Stimulated activated CD8-positive, alpha-beta memory T cell treated with anti-CD3 and anti-CD28 coated beads, Interleukin-2, amount 100 ng/mL, for 48 hours (primary cell): ENCODE data around the gene CRIP1.

Experiments
- DNase-seq, 2 donors: peaks; one replicate each; pipeline ENCODE4 v3.0.0-alpha.2; 2020; ENCODE audit warnings: low read depth in 2 of 2

The CRIP1 gene

DNA sequence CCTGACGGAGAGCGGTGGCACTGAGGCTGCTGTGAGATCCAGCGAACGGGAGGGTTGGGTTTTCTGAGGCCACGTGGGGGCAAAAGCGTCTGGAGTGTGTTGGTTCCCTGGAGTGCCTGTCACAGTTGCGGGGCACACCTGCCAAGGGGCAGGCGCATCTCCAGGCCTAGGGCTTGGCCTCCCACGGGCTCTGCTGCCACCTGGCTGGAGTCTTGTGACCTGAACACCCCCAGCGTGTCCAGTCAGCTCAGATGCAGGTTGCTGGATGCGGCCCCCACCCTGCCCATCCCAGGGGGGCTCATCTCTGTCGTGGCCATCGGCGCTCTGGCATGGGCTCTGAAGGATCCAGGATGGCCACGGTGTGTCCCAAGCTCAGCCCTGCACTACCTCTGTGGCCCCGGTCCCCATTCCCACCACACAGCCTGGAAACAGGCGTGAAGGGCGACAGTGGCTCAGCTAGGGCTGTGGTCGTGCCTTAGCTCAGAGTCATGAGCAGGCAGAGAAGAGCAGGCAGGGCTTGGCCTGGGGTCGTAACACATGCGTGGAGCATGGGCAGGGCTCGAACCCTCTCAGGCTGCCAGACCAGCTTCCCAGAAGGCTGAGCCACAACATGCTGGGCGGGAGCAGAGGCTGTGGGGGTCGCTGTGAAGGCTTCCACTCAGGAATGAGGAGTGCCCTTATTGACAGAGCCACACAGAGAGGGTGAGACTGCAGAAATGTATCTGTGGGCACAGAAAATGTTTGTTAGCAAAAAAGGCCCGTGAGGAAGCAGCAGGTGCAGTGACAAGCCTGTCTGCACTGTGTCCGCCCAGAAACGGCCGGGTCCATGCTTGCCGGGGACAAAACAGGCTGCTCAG is 35.6 kb upstream of the CRIP1 start:
- DNase-seq, result no peak

DNA sequence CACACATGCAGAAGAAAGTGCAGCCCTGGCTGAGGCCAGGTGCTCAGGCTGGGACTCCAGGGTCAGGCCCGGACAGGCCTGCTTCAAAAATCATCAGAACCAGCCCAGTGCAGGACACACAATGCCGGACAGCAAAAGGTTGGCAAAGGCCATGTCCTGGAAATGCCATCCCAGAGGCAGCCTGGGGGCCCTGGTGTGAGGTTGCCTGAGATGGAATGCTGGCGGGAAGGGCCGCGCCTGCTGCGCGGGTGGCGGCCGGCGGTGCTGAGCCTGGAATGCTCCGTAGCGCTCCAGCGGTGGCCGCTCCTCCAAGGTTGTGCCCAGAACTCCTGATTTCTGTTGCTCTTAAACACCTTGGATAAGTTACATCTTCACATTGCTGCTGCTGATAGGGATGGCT is 33.7 kb upstream of the CRIP1 start:
- no peak for DNase-seq

DNA sequence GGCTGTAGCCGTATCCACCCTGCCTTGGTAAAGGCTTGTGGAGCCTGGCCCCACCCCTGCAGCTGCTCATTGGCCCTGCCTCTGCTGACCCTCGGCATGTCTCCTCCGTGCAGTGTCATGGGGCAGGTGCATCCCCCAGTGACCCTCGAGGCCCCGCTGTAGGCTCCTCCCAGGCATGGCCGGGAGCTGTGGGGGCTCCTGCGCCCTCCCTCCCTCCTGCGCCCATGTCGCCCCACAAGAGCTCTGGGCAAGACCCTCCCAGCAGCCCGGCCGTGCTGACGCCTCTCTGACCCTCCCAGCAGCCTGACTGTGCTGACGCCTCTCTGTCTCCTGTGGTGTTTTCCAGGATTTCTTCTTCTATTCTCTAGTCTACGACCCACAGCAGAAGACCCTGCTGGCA is 32.8 kb upstream of the CRIP1 start:
- no peak for DNase-seq

DNA sequence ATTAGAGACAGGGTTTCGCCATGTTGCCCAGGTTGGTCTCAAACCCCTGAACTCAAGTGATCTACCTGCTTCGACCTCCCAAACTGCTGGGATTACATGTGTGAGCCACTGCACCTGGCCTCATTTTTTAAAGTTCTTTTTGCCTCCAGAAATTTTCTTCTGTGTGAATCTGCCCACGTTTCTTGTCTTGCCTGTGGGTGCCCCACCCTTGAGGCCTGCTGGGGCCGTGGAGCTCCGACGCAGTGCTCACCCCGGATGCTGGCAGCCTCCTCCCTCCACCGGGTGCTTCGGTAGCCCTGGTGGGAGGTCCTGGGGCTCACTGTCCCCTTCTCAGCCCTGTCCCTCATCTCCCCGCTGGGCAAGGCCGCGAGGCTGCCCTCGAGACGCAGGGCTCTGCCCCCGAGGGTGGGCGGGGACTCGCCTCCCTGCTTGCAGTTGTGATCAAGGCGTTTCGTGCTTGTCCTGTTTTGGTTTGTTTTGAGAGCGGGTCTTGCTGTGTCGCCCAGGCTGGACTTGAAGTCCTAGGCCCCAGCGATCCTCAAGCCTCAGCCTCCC is 31.5 kb upstream of the CRIP1 start:
- no peak for DNase-seq

DNA sequence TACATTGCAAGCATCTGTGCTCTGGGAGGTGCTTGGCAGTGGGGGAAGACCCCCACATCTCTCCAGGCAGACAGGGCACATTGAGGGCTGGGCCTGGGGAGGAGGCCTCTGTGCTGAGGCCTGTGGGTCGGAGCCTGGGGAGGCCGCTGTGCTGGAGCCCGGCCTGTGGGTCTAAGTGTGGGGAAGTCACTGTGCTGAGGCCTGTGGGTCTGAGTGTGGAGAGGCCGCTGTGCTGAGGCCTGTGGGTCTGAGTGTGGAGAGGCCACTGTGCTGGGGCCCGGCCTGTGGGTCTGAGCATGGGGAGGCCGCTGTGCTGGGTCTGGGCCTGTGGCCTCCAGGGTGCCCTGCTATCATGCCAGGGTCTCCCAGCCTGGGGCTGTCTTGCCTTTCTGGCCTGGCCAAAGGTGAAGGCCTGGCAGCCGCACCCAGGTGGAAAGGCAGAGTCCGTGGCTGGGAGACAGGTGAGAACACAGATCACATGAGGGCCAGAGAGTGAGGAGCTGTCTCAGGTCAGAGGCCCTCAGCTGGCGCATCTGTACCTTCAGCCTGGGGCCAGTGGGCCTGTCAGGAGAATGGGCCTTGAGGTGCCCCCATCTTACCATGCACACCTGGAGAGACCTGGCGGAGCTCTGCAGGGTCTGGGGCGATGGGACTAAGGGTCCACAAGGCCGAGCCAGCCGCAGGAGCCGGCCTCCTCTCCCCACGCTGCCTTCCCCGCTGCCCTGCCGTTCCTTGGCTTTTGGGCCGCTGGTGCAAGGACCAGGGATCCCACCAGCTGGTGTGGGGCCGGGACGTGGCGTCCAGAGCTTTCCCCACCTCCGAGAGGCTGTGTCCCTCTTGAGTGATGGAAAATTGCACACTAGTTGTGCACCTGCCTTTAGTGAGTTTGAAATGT is 30.7 kb upstream of the CRIP1 start:
- DNase-seq, result no peak

DNA sequence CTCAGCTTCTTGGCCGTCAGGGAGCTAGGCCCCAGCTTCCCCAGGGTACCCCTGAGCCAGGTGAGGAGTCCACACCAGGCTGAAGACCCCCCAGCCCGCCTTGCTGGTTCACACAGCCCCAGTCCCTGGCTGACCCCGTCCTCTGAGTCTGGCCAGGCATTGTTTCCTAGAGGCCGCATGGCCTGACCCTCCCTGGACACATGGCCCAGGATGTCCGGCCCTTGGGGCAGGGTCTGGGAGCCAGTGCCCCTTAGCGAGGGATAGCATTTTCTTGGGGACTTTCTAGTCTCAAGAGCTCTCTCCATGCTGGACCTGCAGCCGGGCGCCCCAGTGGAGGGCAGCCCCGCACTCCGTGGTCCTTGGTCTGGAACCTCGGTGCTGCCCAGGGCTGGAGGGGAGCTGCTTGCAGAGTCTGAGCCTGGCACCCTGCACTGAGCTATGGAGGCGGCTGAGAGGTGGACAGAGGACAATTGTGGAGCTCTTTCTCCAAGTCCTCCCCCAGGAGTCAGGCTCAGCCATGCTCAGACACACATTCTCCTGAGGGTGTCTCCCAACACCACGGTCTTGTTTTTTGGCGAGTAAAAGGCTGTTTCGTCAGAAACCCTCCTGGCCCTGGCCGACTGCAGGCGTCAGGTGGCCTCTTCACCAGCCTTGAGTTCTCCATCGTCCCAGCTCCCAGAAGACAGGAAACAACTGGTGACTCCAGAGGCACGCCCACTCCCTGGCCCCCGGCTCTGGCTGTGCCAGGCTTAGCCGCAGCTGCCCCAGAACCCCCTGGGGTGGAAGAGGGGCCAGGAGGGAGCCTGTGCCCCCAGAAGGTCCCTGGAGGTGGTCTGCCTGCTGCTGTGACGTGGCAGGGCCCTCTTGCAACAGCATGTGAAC is 29.7 kb upstream of the CRIP1 start:
- DNase-seq, result no peak

DNA sequence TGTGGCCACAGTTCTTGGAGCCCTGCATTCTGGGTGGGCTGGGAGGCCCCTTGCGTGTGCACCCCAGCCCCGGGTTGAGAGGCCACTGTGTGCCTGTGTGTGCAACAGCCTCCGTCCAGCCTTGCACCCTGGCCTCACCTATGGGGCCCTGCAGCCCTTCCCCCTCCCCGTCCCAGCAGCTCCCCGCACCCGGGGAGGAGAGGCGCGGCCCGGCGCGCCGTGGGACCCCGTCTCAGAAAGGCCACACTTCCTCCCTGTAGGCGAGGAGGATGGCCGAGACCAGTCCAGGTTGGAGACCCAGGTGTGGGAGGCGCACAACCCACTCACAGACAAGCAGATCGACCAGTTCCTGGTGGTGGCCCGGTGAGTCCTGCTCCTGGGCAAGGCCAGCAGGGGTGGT is 28.7 kb upstream of the CRIP1 start:
- no peak for DNase-seq

DNA sequence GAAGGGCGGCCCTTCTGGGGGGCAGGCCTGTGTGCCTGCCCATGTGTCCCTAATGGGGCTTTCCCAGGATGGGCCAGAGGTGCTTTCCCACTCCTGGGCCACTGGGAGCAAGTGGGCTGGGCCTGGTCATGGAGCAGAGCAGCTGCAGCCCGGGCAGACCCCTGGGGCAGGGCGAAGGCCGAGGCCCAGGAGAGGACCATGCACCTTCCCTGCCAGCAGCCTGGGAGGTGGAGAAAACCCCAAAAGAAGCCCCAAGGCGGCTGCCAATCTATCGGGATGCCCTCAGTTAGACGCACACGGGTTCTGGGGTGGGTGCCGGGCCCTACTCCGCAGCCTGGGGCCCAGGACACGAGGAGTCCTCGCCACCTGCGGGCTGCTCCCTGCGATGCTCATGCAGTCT is 28.1 kb upstream of the CRIP1 start:
- no peak for DNase-seq

DNA sequence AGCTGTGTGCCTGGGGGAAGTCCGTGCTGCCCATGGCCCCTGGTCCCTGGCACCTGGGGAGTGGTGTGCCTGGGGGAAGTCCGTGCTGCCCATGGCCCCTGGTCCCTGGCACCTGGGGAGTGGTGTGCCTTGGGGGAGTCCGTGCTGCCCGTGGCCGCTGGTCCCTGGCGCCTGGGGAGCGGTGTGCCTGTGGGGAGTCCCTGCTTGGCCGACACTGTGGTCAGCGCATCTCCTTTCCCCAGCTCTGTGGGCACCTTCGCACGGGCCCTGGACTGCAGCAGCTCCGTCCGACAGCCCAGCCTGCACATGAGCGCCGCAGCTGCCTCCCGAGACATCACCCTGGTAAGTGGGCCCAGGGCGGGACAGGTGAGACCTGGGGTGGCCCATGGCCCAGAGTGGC is 26.6 kb upstream of the CRIP1 start:
- DNase-seq, result no peak

DNA sequence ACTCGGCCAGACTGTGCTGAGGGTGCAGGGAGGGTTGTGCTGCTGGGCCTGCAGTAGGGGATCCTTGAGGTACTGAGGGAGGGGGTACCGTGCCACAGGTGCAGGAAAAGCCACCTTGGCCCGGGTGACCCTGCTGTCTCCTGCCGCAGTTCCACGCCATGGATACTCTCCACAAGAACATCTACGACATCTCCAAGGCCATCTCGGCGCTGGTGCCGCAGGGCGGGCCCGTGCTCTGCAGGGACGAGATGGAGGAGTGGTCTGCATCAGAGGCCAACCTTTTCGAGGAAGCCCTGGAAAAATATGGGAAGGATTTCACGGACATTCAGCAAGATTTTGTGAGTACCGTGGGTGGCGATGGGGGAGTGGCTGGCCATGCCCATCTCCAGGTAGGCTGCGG is 26.1 kb upstream of the CRIP1 start:
- DNase-seq, result no peak

DNA sequence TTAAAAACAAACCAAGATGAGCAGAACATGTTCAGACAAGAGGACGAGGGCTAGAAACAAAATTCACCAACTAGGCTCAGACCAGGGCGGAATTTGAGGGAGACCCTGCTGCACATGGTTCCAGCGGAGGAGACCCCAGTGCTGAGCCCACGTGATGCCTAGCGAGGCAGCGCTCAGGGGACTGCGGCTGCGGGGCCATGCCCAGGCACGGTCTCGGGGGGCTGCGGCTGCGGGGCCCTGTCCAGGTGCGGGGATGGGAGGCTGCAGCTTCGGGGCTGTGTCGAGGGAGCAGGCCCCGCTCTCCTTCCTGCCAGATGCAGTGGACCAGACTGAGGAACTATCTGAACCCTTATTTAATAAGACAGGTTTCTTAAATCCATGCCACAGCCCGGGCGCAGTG is 24.8 kb upstream of the CRIP1 start:
- DNase-seq, result no peak

DNA sequence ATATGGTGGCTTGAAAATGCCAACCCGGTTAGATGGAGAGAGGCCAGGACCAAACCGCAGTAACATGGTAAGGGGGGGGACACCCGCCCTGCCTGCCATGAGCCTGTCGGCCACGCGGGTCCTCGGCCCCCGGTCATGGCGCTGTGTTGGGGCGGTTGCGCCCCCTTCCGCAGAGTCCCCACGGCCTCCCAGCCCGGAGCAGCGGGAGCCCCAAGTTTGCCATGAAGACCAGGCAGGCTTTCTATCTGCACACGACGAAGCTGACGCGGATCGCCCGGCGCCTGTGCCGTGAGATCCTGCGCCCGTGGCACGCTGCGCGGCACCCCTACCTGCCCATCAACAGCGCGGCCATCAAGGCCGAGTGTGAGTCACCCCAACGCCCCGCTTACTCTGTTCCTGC is 22.2 kb upstream of the CRIP1 start:
- DNase-seq, result no peak

DNA sequence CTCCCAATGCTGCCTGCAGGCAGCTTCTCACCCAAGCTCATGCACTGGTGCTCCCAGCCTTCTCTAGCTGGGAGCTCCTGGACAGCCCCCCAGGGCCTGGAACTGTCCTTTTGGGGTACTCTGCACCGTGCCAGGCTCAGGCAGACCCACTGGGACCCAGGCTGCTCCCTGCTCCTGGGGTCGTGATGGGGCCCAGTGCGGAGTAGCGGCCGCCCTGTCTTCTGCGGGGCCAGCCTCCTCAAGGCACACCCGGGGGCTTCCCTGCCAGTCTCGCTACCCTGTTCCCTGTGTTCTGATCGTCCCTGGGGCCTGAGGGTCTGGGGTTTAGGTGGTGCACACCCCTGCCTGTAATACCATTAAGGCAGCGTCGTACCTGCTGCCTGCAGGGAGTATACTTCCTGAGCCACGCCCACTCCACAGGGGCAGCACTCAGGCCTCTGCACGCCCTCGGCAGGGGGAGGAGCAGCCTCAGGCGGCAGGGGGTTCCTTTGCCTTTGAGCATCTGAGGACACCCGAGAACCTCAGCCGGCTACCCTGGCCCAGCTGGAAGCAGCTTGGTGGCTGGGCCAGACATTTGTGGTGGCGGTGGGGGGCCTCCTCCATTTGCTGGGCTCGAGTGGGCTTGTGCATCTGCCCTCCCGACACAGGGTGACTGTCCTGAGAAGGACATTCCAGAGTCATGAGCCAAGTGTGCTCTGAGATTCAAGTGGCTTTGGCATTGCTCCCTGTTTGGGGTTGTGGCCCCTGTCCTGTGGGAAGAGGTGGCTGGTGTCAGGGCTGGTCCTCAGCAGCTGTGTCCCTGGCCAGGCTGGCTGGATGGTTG is 21.3 kb upstream of the CRIP1 start:
- no peak for DNase-seq

DNA sequence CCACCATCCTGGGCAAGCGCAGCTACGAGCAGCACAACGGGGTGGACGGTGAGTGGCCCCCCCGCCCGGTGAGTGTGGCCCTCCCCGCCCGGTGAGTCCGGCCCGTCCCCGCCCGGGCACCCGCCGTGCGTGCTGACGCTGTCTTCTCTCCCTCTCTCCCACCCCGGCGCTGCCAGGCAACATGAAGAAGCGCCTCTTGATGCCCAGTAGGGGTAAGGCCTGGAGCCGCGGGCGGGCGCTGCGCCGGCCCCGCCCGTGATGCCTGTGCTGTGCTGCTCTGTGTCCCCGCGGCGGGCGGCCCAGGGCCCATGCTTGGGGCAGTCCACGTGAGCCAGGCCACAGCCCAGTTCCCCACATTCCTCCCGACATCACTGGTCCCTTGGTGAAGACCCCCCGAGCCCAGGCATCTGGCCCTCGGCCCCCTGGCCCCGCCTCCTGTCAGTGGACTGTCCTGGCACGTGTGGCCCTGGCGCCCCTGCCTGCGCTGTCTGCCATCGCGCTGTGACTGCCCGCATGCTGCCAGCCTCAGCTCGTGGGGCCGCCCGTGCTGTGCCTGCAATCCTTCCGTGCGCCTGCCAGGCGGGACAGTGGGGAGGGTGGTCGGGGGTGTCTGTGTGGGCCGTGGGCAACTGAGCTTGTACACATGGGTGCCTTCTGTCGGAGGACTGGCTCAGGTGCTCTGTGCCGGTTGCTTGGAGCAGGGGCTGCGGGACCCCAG is 20.0 kb upstream of the CRIP1 start:
- no peak for DNase-seq

DNA sequence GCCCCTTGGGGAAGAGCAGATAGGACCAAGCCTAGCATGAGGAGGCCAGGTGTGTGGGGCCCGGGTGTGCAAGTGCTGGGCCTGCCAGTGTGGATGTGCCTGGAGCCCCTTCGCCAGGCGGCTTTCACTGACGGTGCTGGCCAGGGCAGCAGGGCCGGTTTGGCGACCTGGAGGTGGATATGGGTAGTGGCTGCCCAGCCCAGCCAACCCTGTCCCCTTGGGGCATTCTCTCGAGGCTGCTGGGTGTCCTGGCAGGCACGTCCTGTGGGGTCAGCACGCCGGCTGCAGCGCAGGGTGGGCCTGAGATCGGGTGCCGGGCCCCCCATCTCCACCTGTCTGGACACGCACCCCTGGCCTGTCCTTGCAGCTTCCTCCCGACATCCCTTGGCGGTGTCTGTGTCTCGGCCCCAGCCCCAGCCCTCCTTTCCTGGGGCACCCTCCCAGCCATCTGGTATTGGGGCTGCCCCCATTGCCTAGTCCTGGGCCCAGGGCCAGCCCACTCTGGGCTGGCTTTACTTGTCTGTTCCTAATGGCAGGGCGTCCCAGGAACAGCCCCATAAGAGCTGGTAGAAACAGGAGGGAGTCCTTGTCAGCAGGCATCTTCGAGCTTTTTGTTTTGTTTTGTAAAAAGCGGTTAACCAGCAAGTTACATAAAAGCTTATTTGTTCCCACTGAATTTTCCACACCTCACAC is 19.3 kb upstream of the CRIP1 start:
- no peak for DNase-seq

DNA sequence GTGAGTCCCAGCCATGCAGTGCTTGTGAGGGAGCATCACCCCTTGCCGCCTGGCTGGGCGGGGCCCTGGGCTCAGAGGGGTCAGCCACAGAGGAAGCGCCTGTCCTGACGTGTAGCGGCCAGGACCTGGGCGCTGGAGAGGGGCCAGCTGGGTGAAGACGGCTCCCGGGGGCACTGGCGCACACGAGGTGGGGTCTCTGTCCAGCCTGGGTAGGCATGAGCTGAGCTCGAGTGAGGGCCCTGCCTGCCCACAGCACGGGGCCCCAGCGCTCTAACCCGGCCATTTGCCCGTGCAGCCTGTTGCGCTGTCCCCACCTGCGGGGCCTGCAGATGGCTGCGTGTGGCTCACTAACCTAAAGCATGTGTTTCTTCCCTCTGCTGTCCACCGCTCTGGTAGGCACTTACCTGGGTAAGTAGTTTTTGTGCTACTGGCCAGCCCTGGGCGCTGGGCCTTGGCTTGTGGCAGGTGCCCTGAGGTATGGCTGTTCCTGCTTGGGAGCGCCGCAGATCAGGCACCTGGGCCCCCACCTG is 18.7 kb upstream of the CRIP1 start:
- DNase-seq, result no peak

DNA sequence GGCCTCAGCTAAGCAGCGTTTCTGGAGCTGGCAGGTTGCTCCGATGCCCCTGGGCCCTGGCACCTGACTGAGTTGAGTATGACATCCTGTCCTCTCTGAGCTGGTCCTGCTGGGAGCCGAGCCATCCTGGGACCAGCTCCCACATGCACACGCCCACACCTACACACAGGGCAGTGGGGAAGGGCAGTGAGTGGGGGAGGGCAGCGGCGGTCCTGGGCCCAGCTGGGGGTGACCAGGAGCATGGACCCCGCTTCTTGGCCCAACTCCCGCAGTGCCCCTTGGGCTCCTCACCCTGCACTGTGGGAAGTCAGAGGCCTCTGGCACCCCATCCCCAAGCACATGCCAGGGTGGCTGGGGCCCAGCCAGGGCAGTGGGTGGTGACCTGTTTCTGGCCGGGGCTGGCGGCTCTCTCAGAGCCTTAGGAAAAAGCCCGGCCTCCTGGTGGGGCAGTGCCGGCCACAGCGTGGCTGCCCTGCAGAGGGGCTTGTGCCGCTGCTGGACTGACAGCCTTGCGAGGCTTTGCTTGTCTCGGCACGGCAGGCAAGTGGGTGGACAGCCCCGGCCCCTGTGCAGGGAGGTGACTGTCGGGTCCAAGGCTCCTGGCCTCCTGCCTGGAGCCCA is 18.0 kb upstream of the CRIP1 start:
- DNase-seq, result no peak

DNA sequence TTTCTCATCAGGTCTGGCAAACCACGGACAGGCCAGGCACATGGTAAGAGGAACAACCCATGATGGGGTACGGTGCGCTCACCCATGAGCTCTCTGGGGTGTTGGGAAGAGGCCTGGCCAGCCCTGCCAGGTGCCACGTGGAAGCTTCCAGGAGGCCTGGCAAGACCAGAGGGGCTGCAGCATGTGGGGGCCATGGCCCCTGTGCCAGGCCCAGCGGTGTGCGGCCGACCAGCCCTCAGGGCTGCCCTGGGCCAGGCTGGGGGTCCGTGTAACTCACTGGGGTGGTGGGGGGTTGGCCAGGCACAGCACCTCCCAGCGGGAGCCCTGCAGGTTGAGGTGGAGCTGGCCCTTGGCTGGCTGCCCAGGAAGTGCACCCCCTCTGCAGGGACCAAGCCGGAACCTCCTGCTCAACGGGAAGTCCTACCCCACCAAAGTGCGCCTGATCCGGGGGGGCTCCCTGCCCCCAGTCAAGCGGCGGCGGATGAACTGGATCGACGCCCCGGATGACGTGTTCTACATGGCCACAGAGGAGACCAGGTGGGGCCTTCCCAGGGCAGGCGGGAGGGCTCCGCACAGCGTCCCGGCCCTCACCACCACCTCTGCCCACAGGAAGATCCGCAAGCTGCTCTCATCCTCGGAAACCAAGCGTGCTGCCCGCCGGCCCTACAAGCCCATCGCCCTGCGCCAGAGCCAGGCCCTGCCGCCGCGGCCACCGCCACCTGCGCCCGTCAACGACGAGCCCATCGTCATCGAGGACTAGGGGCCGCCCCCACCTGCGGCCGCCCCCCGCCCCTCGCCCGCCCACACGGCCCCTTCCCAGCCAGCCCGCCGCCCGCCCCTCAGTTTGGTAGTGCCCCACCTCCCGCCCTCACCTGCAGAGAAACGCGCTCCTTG is 17.0 kb upstream of the CRIP1 start:
- DNase-seq, result no peak
